Muscle of back (tissue), 11 donors: Measurements from ENCODE around the gene CACNA1G. TPM values are rescaled to one million over a fixed set of nuclear protein-coding genes. Genes with fewer than 3 reads are reported as not detected.

Source experiments
- DNase-seq, 3 donors: peaks; one replicate each; pipeline versions ENCODE4 v3.0.0 to v3.0.0-alpha.2; 2013
- polyA plus RNA-seq, 10 donors: library from polyadenylated mRNA; unstranded; fragments of 120-200 nt; gene quantifications; one replicate each; pipeline ENCODE4 v1.2.1, GENCODE V29; 2013; ENCODE audit not compliant: insufficient read length in 10 of 10

The CACNA1G gene
- polyA plus RNA-seq, 10 donors = 6.4 to 15.2 (median 7.7) TPM

DNA sequence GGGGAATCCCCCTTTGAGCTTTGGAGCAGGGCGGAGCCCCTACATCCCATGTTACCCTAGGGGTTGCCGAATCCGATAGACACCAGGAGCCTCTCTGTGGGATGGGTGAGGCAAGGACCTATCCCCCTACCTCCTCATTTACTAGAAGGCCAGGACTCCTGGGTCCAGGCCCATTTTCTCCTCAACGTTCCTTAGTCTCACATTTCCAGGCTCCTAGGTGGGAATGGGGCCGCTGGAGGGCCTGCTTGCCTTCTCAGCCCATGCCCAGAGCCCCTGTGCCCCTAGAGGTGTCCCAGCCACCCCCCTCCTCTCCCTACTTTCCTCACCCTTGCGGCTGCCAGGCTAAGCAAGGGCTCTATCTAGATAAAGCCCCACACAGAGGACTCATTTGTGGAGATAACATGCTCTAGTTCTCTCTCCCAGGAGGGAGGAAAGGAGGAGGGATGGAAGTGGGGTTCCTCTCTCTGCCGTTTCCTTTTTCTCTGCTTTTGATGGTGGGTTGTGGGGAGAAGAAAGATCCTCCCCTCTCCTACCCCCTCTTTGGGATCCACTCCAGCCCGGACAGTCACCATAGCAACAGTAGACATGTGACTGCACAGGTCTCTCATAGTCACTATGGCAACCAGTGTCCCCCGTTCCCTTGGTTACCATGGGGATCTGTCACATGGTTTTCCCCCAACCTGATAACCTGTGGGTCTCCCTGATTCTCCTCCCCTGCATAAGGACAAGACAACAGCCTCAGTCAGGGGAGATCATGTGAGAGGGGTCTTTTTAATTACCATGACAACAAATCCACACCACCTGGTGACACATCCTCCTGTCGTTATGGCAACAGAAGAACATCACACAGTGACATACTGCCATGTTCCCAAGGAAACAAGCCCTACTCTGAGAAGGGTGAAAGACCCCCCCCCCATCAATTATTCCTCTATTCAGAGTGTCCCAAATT is 5.2 kb downstream of the CACNA1G start:
- peak in 1 of 3 donors; percentile 81 for DNase-seq

DNA sequence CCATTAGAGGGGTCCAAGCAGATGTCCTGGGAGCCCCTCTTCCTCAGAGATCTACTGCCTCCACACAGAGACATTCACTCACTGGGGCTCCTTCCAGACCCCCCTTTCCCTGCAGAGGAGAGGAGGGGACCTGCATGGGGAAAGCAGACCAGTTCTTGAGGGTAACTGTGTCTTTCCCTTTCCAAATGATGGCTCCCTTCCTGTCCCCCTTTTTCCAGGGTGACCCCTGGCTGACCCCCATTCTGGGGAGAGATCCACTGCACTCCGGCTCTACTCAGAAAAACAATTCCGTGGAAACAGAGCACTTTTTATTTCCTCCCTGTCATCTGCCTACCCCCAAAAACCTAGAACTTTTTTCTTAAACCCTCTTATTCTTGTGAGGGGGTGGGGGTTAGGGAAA is 6.4 kb downstream of the CACNA1G start:
- DNase-seq = peak in 1 of 3 donors; percentile 81

DNA sequence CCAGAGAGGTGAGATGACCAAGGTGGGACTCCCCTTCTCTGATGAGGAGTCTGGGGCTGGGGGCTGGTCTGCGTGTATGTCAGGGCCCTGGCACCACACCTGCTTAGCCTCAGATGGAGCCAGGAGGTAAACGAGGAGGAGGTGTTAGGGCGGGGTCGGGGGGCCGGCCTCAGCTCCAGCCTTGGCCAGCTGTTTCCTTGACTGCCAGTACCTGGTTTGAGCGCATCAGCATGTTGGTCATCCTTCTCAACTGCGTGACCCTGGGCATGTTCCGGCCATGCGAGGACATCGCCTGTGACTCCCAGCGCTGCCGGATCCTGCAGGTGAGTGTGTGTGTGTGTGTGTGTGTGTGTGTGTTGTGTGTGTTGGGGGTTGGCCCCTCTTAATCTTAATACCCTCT is 8.1 kb downstream of the CACNA1G start:
- no peak for DNase-seq

DNA sequence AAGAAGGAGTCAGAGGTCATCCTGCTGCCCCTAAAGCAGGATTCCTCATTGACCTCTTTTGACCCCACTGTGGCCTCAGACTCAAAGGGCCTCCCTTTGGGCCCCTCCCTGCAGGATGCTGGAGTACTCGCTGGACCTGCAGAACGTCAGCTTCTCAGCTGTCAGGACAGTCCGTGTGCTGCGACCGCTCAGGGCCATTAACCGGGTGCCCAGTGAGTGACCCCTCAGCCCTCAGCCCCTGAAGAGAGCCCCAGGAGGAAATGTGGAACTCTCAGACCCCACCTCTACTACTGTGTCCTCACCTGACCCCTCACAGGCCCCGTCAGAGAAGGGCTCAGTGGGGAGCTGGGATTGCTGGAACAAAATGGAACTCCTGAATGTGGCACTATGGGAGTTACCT is 9.1 kb downstream of the CACNA1G start:
- DNase-seq = no peak

DNA sequence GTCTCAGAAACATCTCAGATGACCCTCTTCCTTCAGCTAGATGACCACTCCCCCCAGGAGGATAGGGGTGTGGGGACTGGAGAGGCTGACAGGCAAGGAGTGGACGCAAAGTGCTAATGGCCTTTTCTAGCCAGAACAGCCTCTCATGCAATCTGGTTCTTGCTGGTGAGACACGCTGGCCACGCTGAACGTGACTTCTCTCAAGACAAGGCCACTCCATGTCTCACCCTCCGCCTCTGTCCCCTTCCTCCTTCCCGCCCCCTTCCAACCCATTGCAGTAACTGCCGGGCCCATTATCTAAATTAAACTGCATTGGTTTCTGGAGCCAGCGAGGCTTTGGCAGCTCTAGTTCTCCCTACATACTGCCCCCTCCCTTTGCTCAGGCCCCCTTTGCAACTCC is 9.5 kb downstream of the CACNA1G start:
- no peak for DNase-seq

DNA sequence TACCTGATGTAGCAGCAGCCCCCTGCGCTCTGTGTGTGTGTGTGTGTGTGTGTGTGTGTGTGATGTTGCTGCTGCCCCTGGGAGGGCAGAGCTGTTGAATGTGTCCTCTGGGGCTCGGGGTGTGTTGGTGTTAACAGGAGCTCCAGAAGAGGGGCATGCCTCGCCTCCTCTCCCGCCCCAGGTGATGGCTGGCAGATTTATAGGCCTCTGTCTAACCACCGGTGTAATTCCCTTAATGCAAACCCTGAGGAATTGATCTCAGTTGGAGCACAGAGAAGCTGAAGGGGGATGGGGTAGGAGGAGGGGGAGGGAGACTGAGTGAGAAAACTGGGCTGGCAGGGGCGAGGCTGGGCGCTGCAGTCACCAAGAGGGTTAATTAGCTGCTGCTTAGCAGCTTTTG is 10.0 kb downstream of the CACNA1G start:
- no peak for DNase-seq

DNA sequence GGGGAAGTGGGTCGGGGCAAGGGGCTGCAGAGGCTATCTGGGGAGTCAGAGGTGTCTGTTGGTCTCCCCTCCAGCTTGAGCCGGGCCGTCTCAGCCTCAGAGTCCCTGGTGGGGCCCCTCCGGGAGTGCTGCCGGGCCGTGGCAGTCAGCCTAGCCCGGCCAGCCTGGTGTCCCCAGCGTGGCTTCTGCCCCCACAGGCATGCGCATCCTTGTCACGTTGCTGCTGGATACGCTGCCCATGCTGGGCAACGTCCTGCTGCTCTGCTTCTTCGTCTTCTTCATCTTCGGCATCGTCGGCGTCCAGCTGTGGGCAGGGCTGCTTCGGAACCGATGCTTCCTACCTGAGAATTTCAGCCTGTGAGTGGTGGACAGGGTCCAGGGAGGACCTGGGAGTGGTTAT is 11.2 kb downstream of the CACNA1G start:
- no peak for DNase-seq

DNA sequence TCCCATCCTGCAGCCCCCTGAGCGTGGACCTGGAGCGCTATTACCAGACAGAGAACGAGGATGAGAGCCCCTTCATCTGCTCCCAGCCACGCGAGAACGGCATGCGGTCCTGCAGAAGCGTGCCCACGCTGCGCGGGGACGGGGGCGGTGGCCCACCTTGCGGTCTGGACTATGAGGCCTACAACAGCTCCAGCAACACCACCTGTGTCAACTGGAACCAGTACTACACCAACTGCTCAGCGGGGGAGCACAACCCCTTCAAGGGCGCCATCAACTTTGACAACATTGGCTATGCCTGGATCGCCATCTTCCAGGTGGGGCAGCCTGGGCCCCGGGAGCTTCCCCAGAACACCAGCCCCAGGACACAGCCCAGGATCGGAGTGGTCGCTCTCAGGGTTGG is 12.0 kb downstream of the CACNA1G start:
- no peak for DNase-seq

DNA sequence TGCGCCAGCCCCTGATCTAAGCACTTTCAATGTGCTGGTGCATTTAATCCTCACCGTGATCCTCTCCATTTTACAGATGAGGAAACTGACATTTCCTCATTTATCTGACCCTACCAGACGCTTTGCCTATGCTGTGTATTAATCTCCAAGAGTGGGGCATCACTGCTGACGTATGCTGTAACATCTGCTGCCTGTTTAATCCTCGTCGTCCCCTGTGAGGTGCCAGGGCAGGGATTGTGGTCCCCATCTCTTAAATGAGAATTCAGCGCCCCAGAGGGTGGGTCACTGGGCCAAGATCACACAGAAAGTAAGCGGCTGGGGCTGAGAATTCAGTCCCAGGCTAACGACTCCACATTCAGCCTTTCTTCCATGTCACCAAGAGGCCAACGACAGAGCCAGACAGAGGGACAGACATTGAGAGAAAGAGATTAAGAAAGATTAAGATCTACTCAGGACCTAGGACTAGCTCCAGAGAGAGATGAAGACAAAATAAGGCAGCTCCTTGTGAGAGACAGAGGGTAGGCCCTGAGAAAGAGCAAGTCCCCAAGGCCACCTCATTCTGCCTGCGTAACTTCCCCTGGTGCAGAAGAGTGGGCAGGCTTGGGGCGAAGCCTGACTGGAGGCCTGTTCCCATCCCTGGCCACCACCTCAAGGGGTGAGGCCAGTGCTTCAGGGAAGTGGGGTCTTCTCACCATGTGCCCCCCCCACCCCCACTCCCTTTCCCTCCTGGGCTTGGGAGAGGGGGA is 13.5 kb downstream of the CACNA1G start:
- DNase-seq = no peak

DNA sequence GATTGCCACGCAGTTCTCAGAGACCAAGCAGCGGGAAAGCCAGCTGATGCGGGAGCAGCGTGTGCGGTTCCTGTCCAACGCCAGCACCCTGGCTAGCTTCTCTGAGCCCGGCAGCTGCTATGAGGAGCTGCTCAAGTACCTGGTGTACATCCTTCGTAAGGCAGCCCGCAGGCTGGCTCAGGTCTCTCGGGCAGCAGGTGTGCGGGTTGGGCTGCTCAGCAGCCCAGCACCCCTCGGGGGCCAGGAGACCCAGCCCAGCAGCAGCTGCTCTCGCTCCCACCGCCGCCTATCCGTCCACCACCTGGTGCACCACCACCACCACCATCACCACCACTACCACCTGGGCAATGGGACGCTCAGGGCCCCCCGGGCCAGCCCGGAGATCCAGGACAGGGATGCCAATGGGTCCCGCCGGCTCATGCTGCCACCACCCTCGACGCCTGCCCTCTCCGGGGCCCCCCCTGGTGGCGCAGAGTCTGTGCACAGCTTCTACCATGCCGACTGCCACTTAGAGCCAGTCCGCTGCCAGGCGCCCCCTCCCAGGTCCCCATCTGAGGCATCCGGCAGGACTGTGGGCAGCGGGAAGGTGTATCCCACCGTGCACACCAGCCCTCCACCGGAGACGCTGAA is 15.2 kb downstream of the CACNA1G start:
- DNase-seq = no peak

DNA sequence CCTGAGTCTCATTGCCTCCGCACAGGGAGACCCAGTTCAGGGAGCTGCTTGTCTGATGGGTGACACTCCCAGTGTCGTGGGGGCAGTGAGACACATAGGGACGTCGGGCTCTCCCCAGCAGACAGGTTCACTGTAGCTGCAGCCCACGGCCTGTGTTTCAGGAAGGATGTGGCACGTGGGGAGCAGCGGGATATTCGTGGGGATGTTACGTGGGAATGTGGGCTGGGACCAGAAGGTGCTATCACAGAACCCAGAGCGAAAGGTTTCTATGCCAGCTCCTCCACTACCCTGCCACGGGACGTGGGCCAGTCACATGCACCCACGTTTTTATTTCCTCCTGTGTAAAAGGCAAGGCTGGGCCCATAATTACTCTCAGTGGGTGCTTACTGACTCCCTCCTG is 16.3 kb downstream of the CACNA1G start:
- no peak for DNase-seq

DNA sequence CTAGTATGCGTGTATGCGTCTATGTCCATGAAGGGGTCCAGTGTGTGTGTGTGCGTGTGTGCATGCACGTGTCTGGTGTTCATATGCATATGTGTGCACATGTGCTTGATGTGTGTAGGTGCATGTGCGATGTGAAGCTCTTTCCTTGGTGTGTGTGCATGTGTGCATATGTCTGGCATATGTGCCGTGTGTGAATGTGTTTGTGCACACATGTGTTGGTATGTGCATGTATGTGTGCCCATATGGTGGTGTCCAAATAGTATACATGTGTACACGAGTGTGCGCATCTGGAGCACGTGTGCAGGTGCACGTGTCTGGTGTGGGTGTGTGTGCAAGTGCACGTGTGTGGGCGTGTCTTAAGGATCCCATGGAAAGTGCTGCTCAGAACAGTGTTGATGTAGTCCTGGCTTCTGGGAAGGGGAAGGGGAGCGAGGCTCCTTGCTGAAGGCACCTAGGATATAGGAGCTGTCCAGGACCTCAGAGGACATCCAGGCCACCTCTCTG is 17.0 kb downstream of the CACNA1G start:
- no peak for DNase-seq

DNA sequence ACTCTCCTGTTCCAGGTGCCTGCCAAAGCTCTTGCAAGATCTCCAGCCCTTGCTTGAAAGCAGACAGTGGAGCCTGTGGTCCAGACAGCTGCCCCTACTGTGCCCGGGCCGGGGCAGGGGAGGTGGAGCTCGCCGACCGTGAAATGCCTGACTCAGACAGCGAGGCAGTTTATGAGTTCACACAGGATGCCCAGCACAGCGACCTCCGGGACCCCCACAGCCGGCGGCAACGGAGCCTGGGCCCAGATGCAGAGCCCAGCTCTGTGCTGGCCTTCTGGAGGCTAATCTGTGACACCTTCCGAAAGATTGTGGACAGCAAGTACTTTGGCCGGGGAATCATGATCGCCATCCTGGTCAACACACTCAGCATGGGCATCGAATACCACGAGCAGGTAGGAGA is 17.7 kb downstream of the CACNA1G start:
- no peak for DNase-seq

DNA sequence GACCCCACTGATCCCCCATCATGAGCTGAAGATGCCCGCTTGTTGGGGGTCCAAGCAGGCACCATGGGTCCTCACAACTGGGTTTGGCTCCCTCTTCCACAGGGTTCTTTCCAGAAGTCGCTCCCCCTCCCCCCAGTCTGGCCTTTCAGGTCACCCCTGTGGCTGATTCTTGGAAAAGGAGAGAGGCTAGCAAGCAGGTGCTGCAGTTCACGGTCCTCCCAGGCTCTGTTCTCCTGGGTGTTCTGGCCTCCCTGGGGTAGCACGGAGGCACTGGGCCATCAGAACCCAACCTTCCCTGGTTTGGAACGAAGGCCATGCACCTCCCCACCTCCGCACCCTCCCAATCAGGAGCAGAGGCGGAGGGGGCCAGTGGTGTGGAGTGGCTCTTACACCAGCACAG is 18.9 kb downstream of the CACNA1G start:
- DNase-seq = no peak

DNA sequence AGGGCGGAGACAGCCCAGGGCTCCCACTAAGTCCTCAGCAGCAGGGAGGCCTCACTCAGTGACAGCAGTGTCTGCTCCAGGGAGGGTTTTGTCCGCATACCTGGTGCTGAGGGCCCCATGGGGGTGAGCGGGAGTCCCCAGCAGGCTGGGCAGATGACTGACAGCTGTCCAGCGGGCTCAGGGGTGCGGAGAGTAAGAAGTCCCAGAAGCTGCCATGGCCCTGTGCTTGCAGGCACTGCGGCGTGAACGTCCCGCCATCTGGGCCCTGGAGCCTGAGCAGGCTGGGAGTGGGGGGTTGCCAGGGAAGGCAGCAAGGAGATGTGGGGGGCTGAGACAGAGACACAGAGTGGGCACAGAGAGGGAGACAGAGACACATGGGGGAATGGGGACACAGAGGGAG is 20.1 kb downstream of the CACNA1G start:
- DNase-seq = no peak

DNA sequence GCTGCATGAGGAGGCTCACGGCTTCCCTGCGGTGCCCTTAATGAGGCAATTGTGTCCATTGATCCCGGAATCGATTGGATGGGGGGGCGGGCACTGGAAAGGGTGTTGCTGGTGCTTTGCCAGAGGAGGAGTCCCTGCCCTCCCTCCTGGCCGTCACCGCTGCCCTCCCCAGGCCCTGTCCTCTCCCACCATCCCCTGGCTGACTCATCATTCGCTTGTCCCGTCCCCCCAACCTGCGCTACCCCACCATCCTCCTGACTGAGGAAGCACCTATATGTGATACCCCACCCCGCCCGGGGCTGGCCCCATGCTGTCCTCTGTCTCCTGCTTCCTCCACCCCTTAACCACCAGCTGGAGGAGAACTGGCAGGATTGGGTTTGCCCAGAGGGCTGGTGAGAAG is 20.8 kb downstream of the CACNA1G start:
- no peak for DNase-seq

DNA sequence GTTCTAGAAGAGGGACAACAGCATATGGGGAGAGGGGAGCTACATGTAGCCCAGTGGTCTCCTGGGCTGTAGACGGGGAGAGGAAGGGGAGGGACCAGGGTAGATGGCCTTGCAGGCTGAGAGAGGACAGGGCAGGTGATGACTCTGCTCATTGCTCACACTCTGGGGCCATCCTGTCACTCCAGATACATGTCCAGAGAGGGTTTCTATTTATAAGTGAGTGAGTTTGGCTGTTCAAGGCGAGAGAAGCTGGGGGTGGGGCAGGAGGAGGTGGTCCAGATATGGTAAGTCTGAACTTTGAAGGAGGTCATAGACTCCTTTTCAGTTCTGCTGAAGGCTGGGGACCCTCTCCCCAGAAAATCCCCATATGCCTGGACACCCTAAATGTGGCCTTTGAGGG is 22.2 kb downstream of the CACNA1G start:
- no peak for DNase-seq

DNA sequence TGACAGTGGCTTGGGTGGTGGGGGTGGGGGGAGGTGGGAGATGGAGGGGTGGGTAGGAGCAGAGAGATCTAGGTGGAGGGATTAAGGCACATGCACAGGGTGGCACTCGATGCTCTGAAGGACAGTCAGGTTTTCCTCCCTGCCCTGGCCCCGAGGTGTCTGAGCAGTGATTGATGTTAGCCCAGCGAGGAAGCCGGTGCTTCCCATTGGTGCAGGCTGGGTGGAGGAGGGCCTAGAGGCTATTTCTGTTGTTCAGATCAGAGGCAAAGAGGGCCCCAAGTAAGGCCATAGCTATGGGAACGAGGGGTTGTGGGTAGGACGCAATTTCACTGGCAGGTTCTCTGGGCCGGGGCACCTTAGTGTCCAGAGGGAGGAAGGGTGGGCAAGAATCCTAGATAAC is 23.1 kb downstream of the CACNA1G start:
- DNase-seq = no peak

DNA sequence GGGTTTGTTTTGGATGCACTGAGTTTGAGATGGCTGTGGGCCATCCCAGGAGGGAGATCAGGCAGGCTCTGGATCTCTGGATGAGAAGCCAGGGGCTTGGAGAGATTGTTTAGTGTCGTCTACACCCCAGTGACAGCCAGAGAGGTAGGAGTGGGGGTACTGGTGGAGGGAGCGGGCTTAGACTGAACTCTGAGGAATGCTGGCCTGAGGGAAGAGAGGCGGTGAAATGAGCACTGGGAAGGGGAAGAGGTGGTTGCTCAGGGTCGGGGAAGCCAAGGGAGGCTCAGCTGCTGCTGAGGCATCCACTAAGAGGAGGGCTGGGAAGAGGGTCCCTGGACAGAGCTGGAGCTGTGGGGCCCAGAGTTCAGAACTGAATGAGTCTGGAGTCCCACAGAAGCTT is 23.6 kb downstream of the CACNA1G start:
- no peak for DNase-seq

DNA sequence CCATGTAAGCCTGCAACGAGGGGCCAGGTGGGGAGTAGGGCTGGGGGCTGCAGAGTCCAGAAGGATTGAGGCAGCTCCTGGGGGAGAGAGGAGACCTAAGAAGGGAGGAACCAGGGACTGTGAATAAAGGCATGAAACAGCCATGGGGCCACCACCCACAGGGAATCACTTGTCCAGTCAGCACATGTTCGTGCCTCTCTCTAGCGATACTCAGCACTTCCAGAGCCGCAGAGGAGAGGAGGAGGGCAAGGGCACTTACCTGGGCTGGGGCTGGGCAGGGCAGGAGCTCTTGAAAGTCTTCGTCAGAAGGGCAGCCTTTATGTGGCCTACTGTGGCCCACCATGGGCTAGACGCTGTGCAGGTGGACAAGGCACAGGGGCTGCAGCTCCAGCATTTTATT is 24.2 kb downstream of the CACNA1G start:
- no peak for DNase-seq

DNA sequence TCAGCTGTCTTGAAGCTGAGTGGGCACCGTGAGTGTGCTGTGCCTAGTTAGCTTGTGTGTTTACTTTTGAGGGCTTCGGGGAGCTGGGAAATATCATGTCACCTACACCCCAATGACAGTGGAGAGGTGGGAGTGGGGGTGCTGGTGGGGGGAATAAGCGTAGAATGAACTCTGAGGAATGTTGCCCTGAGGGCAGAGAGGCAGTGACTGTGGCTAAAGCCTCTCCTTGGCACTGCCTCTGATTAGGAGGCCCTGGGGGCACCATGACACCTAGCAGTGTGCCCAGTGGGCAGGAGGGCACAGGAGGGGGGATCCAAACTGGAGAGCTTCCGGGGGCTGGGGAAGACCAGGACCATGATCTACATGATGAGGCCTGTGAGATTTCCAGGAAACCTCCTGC is 24.8 kb downstream of the CACNA1G start:
- no peak for DNase-seq

DNA sequence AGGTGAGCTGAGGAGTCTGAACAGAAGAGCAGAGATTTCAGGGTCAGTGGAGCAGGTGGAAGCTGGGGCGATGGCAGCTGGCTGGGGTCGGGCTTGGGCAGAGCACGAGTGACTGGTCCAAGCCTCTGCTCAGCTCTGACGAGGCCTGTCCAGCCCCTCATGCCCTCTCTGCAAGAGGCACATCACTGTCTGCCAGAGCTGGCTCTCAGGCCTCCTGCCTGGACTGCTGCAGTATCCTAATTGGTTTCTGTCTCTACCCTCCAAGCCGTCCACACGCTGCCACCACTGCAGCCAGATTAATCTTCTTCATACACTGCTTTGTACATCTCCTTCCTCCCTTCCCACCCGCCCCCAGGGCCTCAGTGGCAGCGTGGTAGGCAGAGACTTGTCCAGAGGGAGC is 25.4 kb downstream of the CACNA1G start:
- no peak for DNase-seq
